ENCODE results near the gene RPRD1A.
A peak's percentile ranks its signal among the peaks of the same experiment; 100 is the strongest.
"Not testable (repeated sequence)": the region's sequence is repeated elsewhere in the genome, so short reads cannot be mapped to it uniquely, and the experiment has no call there.

Gene RPRD1A, protein sequence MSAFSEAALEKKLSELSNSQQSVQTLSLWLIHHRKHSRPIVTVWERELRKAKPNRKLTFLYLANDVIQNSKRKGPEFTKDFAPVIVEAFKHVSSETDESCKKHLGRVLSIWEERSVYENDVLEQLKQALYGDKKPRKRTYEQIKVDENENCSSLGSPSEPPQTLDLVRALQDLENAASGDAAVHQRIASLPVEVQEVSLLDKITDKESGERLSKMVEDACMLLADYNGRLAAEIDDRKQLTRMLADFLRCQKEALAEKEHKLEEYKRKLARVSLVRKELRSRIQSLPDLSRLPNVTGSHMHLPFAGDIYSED

GRCh38 chr18:36067055-36067957 is at the start of gene RPRD1A:
Gene RPRD1A (minus strand): TSS chr18:36067559. CDS start chr18:36067404, 155 bp downstream.
- DNase-seq, result peak; percentile 96

GRCh38 chr18:36116771-36117170 is 49.4 kb upstream of the RPRD1A start:
- DNase-seq, result not testable (repeated sequence)

GRCh38 chr18:36114738-36115137 is 47.4 kb upstream of the RPRD1A start:
- DNase-seq, result no peak

DNA sequence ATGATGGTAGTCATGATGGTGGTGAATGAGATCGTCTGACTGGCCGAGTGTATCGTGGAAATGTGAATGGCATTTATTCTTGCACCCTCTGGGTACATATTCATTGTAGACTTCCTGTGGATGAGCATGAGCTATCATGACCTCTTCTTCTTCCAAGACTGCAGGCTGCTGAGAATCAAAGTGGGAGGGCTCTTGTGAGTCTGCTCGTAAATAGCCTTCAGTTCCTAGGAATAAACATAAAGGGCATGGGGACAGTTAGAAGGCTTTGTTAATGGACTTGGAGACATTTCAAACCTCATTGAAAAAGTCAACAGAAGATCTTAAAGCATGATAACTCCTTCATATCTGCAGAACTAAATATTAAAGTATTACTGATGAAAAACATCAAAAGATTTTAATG is 46.9 kb upstream of the RPRD1A start:
- DNase-seq, result no peak

- no peak for DNase-seq
Observed at GRCh38 chr18:36112302-36112701, 44.9 kb upstream of the RPRD1A start.

- no peak for DNase-seq
Observed at GRCh38 chr18:36109737-36110136, 42.4 kb upstream of the RPRD1A start.

DNA sequence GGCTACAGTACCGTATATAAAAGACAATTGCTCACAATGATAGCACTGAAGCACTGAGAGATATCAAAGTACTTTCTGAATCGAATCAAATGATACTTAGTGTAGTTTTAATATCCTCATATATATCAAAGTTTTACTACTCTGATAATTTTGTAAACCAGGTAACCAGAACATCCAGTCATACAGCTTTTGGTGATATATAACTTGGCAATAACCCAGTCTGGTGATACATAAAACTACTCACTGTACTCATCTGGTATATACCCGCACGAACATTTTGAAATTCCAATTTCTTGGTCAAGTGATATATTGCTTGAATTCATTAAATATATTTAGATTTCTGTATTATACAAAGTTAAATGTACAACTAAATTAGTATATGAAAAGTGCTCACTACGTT is 41.2 kb upstream of the RPRD1A start:
- DNase-seq, result no peak

- no peak for DNase-seq
Observed at GRCh38 chr18:36108196-36108595, 40.8 kb upstream of the RPRD1A start.

- DNase-seq, result no peak
Observed at GRCh38 chr18:36107477-36107876, 40.1 kb upstream of the RPRD1A start.

- no peak for DNase-seq
Observed at GRCh38 chr18:36104749-36105148, 37.4 kb upstream of the RPRD1A start.

DNA sequence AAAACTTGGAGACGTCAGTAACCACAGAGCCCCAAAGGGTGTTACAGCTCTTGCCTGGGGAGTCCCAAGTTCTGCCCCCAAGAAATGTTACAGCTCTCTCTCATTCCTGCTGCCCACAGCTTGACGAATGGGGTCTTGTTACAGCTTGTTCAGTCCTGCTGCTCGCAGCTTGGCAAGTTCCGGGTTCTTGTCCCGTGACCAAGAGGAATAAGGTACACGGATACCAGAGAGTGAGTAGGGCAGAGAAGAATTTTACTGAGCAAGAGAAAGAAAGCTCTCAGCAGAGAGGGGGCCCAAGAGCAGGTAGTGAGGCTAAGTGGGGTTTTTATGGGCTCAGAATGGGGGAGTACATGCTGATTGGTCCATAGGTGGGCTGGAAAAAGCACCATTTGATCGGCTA is 34.6 kb upstream of the RPRD1A start:
- DNase-seq, result no peak

- no peak for DNase-seq
Observed at GRCh38 chr18:36099311-36099710, 32.0 kb upstream of the RPRD1A start.

GRCh38 chr18:36096955-36097354 is 29.6 kb upstream of the RPRD1A start:
- DNase-seq, result no peak

DNA sequence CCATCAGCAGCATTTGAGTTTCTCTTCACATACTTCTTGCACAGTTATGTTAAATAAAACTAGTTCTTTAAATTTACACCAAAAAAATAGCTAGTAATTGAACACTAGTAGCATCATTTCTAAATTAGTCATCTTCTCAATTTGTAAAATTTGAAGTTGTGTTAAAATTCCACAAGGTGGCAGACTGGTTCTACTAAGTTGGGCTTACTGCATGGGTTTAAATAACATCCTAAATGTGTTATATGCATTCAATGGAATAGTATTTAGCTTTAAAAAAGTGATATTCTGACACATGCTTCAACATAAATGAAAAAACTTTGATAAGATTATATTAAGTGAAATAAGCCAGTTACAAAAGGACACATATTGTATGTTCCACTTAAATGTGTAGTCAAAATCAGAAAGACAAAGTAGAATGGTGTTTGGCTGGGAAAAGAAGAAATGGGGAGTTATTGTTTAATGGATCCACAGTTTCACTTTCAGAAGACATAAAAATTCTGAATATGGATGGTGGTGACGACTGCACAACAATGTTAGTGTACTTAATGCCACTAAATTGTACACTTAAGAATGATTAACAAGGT is 28.7 kb upstream of the RPRD1A start:
- peak; percentile 65 for DNase-seq

- DNase-seq, result no peak
Observed at GRCh38 chr18:36094431-36094830, 27.1 kb upstream of the RPRD1A start.

DNA sequence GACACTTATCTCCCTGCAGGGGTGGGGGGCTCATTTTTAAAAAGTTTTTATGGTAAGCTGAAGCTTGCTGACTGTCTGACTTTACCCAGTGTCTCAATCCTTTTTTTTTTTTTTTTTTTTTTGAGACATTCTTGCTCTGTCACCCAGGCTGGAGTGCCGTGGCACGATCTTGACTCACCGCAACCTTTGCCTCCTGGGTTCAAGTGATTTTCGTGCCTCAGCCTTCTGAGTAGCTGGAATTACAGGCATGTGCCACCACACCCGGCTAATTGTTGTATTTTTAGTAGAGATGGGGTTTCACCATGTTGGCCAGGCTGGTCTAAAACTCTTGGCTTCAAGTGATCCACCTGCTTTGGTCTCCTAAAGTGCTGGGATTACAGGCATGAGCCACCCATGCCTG is 24.8 kb upstream of the RPRD1A start:
- not testable (repeated sequence) for DNase-seq

GRCh38 chr18:36089001-36089400 is 21.6 kb upstream of the RPRD1A start:
- DNase-seq, result no peak

GRCh38 chr18:36088256-36088655 is 20.9 kb upstream of the RPRD1A start:
- DNase-seq, result no peak

DNA sequence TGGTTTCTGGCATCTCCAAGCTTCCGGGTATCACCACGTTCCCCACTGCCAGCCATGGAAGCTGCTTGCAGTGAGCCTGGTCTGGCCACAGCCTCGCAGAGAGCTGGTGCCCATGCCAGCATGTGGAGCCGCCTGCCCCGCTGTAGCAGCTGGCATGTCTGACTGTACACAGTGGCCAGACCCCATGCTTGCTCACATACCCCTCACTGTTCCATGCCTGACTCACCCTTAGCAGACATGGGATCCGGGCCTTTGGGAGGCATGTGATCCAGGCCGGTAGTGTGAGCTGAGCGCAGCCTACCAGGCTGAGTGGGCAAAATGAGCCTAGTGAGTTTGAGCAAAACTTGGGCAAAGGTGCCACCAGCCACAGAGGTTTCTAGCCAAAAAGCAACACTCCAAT is 18.8 kb upstream of the RPRD1A start:
- no peak for DNase-seq

GRCh38 chr18:36085195-36085594 is 17.8 kb upstream of the RPRD1A start:
- DNase-seq, result no peak

- no peak for DNase-seq
Observed at GRCh38 chr18:36083729-36084128, 16.4 kb upstream of the RPRD1A start.

DNA sequence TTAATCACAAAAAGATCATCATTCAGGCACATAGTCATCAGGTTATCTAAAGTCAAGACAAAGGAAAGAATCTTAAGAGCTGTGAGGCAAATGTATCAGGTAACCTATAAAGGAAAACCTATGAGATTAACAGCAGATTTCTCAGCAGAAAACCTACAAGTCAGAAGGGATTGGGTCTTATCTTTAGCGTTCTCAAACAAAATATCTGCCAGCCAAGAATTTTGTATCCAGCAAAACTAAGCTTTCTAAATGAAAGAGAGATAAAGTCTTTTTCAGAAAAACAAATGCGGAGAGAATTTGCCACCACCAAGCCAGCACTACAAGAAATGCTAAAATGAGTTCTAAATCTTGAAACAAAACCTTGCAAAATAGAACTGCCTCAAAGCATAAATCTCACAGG is 13.8 kb upstream of the RPRD1A start:
- DNase-seq, result not testable (repeated sequence)

- DNase-seq, result no peak
Observed at GRCh38 chr18:36078751-36079529, 11.6 kb upstream of the RPRD1A start.
